DMS53 (cell line): ENCODE measurements around the gene TNFRSF12A.

ENCODE experiments used
- DNase-seq: peaks from one replicate; lab custom pipeline; 2025; lab: John Stamatoyannopoulos, UW

Gene TNFRSF12A

GRCh38 chr16:3020247-3020603 is at the start of gene TNFRSF12A:
TNFRSF12A (plus strand) TSS chr16:3020368; CDS start chr16:3020398, 30 bp downstream.
- peak; percentile 89 for DNase-seq

GRCh38 chr16:2970563-2970962 is 49.6 kb upstream of the TNFRSF12A start:
- peak; percentile 33 for DNase-seq

GRCh38 chr16:2971134-2971984 is 48.8 kb upstream of the TNFRSF12A start:
- DNase-seq = no peak

GRCh38 chr16:2971985-2972784 is 48.0 kb upstream of the TNFRSF12A start:
- no peak for DNase-seq

- no peak for DNase-seq
These were observed 47.1 kb upstream of the TNFRSF12A start for GRCh38 chr16:2973093-2973492.

- DNase-seq = no peak
These were observed 46.4 kb upstream of the TNFRSF12A start for GRCh38 chr16:2973605-2974318.

GRCh38 chr16:2974319-2975056 is 45.7 kb upstream of the TNFRSF12A start:
- DNase-seq = no peak

- no peak for DNase-seq
These were observed 44.9 kb upstream of the TNFRSF12A start for GRCh38 chr16:2975161-2975795.

- DNase-seq = no peak
These were observed 44.0 kb upstream of the TNFRSF12A start for GRCh38 chr16:2976201-2976600.

- DNase-seq = no peak
These were observed 43.5 kb upstream of the TNFRSF12A start for GRCh38 chr16:2976673-2977072.

GRCh38 chr16:2977440-2977839 is 42.7 kb upstream of the TNFRSF12A start:
- peak; percentile 17 for DNase-seq

GRCh38 chr16:2979669-2980226 is 40.4 kb upstream of the TNFRSF12A start:
- peak; percentile 45 for DNase-seq

- DNase-seq = peak; percentile 89
These were observed 39.7 kb upstream of the TNFRSF12A start, which contains the start of gene PKMYT1 for GRCh38 chr16:2980227-2981176. PKMYT1 (minus strand) TSS chr16:2980446; CDS start chr16:2979657, 789 bp downstream.

- no peak for DNase-seq
These were observed 38.8 kb upstream of the TNFRSF12A start for GRCh38 chr16:2981177-2981898.

GRCh38 chr16:2981899-2982250 is 38.3 kb upstream of the TNFRSF12A start:
- DNase-seq = no peak

GRCh38 chr16:2982402-2982801 is 37.8 kb upstream of the TNFRSF12A start:
- no peak for DNase-seq

GRCh38 chr16:2983706-2984136 is 36.4 kb upstream of the TNFRSF12A start:
- DNase-seq = peak; percentile 84

- no peak for DNase-seq
These were observed 34.7 kb upstream of the TNFRSF12A start for GRCh38 chr16:2985462-2985861.

GRCh38 chr16:2985893-2986355 is 34.2 kb upstream of the TNFRSF12A start:
- peak; percentile 20 for DNase-seq
